ENCODE data around the gene CDK5RAP2.
A peak's percentile ranks its signal among the peaks of the same experiment; 100 is the strongest.

CDK5RAP2 gene

DNA sequence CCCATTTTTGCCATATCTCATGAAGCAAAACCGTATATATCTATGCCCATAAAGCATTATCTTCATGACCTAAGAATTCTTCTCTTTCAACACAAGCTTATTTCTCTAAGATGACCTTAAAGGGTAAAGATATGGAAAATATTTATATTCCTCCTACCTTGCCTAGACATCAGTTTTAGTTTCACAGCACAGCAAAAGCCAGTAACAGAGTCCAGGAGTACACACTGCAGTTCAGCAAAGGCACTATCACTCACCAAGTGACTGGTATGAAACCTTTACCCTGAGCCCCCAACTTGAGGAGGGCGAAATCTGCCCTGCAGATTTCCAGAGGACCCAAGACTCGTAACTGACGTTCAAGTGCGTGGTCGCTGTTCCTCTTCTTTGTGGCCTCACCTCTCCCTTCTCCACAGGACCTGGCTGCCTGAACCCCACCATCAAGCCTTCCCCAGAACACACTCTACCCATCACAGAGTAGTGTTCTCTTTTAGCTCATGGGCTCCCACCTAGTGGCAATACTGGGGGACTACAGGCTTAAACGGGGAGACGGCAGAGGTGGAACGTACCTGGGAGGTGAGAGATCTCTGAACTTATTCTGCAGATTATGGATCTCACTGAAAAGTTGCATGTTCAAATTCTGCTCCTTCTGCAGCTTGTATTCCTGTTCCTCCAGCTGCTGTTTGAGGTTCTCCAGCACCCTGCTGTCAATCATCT, 141.0 kb downstream of the CDK5RAP2 start:
- H3K4me3 Mint-ChIP-seq = no peak overlapping the region
- peaks cover 29% of the 10 kb centered on the region for H3K4me1 Mint-ChIP-seq
- TF ChIP-seq, protein P1, sequence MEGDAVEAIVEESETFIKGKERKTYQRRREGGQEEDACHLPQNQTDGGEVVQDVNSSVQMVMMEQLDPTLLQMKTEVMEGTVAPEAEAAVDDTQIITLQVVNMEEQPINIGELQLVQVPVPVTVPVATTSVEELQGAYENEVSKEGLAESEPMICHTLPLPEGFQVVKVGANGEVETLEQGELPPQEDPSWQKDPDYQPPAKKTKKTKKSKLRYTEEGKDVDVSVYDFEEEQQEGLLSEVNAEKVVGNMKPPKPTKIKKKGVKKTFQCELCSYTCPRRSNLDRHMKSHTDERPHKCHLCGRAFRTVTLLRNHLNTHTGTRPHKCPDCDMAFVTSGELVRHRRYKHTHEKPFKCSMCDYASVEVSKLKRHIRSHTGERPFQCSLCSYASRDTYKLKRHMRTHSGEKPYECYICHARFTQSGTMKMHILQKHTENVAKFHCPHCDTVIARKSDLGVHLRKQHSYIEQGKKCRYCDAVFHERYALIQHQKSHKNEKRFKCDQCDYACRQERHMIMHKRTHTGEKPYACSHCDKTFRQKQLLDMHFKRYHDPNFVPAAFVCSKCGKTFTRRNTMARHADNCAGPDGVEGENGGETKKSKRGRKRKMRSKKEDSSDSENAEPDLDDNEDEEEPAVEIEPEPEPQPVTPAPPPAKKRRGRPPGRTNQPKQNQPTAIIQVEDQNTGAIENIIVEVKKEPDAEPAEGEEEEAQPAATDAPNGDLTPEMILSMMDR (IDR thresholded peaks at IDR 0.05; ENCODE audit: unreplicated experiment in 3 of 3) = peak; percentile 17 to 29 (median 23)
- peaks cover 63% of the 10 kb centered on the region for H3K36me3 Mint-ChIP-seq (ENCODE audit: low read depth)
- no peak overlapping the region for H3K27ac Mint-ChIP-seq
- H3K9me3 Mint-ChIP-seq = no peaks in the 10 kb centered on the region
- H3K27me3 Mint-ChIP-seq (ENCODE audit: low read depth) = no peaks in the 10 kb centered on the region

DNA sequence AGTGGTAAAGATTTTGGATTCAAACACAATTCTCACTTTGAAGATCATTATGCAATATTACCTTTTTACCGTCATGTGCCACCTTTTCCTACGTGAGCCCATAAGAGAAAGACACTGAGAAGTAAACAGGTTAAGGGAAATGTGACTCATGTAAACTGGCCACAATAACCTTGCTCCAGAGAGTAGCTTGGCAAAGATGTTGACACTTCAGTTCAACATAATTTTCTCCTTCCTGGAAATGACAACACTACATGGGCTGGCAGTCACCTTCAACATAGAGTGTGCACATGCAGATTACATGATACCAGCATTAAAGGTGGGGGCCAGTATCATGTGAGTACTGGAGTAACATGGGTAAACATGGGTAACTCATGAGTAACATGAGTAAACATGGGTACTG, 141.9 kb downstream of the CDK5RAP2 start:
- Mint-ChIP-seq H3K36me3 (ENCODE audit: low read depth) (peaks cover 64% of the 10 kb centered on the region), H3K27ac (peak overlapping the region in 1 of 3 experiments; percentile 6)

DNA sequence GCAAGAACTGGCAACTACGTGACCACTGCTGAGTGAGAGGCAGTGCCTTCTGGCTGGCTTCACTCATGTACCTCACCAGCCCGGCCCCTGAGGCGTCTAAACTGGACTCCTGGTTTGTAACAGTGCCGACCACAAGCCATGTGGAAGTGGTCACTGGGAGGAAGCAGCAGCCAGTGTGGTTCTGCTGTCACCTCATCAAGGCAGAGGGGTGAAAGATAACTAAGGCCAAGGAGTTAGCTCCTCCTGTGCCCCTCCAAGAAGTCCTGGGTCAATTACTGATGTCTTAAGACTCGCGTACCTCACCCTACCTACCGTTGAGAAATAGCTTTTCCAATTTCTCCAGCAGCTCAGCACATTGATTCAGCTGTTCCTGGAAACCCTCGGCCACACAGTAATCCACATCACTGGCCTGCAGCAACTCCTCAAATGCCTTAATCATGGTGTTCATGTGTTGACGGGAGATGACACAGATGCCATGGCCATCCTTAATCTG, 142.9 kb downstream of the CDK5RAP2 start:
- no peak overlapping the region for H3K4me3 Mint-ChIP-seq
- TF ChIP-seq, protein P1 (IDR thresholded peaks at IDR 0.05; ENCODE audit: unreplicated experiment in 3 of 3) = no peak
- peaks cover 59% of the 10 kb centered on the region for H3K36me3 Mint-ChIP-seq (ENCODE audit: low read depth)
- no peaks in the 10 kb centered on the region for H3K9me3 Mint-ChIP-seq
- no peak overlapping the region for H3K27ac Mint-ChIP-seq
- H3K4me1 Mint-ChIP-seq = peaks cover 20% of the 10 kb centered on the region
- H3K27me3 Mint-ChIP-seq (ENCODE audit: low read depth) = no peaks in the 10 kb centered on the region

More for the DNA sequence above, 141.9 kb downstream of the CDK5RAP2 start:
- Mint-ChIP-seq H3K9me3 (no peaks in the 10 kb centered on the region), H3K4me3 (no peak overlapping the region), H3K4me1 (peaks cover 25% of the 10 kb centered on the region), H3K27me3 (ENCODE audit: low read depth) (no peaks in the 10 kb centered on the region)
- TF ChIP-seq, protein P1 (IDR thresholded peaks at IDR 0.05; ENCODE audit: unreplicated experiment in 3 of 3) = no peak

DNA sequence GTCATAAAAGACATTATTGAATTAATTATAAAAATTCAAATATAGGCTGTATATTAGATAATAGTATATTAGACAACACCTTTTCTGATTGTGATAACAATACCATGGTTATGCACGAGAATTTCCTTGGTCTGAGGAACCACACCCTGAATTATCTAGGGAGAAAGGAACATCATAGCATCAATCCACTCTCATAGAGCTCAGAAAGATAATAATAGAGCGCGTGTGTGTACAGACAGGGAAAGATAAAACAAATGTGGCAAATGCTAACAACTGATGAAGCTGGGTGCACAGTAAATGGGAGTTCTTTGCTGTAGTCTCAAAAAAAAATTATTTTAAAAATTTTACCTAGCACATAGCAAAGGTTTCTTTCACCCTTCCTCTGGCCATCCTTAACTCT, 143.5 kb downstream of the CDK5RAP2 start:
- H3K27me3 Mint-ChIP-seq (ENCODE audit: low read depth) = no peaks in the 10 kb centered on the region
- no peak overlapping the region for H3K27ac Mint-ChIP-seq
- peaks cover 5% of the 10 kb centered on the region for H3K9me3 Mint-ChIP-seq
- TF ChIP-seq, protein P1 (IDR thresholded peaks at IDR 0.05; ENCODE audit: unreplicated experiment in 3 of 3) = no peak
- H3K36me3 Mint-ChIP-seq (ENCODE audit: low read depth) = peaks cover 63% of the 10 kb centered on the region
- peaks cover 20% of the 10 kb centered on the region for H3K4me1 Mint-ChIP-seq
- H3K4me3 Mint-ChIP-seq = no peak overlapping the region

DNA sequence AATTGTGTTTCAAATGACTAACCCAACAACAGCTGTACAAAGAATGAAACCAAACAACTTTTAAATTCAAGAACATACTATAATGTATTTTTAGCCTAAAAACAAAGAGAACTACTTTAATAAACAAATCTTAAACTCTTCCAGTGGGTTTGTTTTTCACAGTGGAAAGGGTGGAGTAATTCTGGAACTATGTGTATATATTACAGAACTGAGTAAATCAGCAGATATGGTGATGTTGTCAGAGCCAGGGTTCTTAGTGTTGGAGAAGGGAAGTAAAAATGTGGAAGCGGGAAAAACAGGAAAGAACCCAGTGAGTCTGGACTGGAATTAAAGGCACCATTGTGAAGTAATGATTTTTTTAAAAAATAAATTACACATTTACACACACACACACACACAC, 144.9 kb downstream of the CDK5RAP2 start:
- Mint-ChIP-seq H3K4me3 (no peak overlapping the region), H3K27me3 (ENCODE audit: low read depth) (no peaks in the 10 kb centered on the region), H3K27ac (peak overlapping the region in 2 of 3 experiments; percentile 53 to 71), H3K9me3 (peaks cover 6% of the 10 kb centered on the region), H3K36me3 (ENCODE audit: low read depth) (peaks cover 65% of the 10 kb centered on the region), H3K4me1 (peaks cover 20% of the 10 kb centered on the region)
- TF ChIP-seq, protein P1 (IDR thresholded peaks at IDR 0.05; ENCODE audit: unreplicated experiment in 3 of 3) = no peak

DNA sequence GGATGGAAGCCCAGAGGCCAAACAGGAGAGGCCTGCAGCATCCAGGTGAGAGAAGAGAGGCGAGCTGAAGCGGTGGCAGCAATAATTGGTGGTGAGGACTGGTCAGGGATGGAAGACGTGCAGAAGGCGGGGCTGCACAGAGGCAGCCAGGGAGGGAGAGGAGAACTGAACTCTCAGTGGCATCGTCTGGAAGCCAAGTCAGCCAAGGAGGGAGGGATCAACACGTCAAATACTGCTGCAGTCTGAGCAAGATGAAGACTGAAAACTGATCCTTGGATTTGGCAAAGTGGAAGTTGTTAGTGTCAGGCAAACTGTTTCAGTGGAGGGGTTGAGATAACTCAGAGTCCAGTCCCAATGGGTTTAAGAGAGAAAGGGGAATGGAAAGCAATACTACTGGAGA, 145.4 kb downstream of the CDK5RAP2 start:
- H3K9me3 Mint-ChIP-seq = peaks cover 6% of the 10 kb centered on the region
- peak overlapping the region in 2 of 3 experiments; percentile 57 to 71 for H3K27ac Mint-ChIP-seq
- no peaks in the 10 kb centered on the region for H3K27me3 Mint-ChIP-seq (ENCODE audit: low read depth)
- H3K36me3 Mint-ChIP-seq (ENCODE audit: low read depth) = peaks cover 62% of the 10 kb centered on the region
- H3K4me1 Mint-ChIP-seq = peaks cover 20% of the 10 kb centered on the region
- no peak overlapping the region for H3K4me3 Mint-ChIP-seq
- TF ChIP-seq, protein P1 (IDR thresholded peaks at IDR 0.05; ENCODE audit: unreplicated experiment in 3 of 3) = no peak

Measured in nephron (organoid).